Adrenal gland (tissue), 12 donors: ENCODE data around the gene SYT8. TPM values are rescaled to one million over a fixed set of nuclear protein-coding genes. Genes with fewer than 3 reads are reported as not detected.
A peak's percentile ranks its signal among the peaks of the same experiment; 100 is the strongest.

Experiments used
- DNase-seq, 7 donors: peaks; one replicate each; pipeline ENCODE4 v3.0.0-alpha.2; 2019 to 2020
- H3K27ac ChIP-seq, 5 donors: fragments of 200-600 bp; sonication (generic) in 4 of 5; 1 replicate in 3 of 5; 2 replicates in 2 of 5; pipeline versions ENCODE4 v1.5.1 to v1.8.0; 2016 to 2020; ENCODE audit warnings: mild to moderate bottlenecking in 1 of 5
- H3K27me3 ChIP-seq: fragments of 200-600 bp; 2 replicates; pipeline ENCODE4 v1.8.0; 2021
- H3K36me3 ChIP-seq, 2 donors: fragments of 200-600 bp; replicated peaks in 1 of 2; 1 replicate in 1 of 2; 2 replicates in 1 of 2; pipeline versions ENCODE4 v1.5.1 to v1.8.0; 2018 to 2022
- H3K4me1 ChIP-seq, 2 donors: fragments of 200-600 bp; replicated peaks in 1 of 2; 1 replicate in 1 of 2; 2 replicates in 1 of 2; pipeline versions ENCODE4 v1.5.1 to v1.8.0; 2018 to 2021
- H3K4me3 ChIP-seq, 4 donors: fragments of 200-600 bp; sonication (generic) in 3 of 4; one replicate each; pipeline ENCODE4 v1.5.1; 2016 to 2018
- H3K9me3 ChIP-seq, 3 donors: fragments of 200-600 bp; sonication (generic) in 1 of 3; replicated peaks in 1 of 3; 1 replicate in 2 of 3; 2 replicates in 1 of 3; pipeline versions ENCODE4 v1.5.1 to v1.8.0; 2016 to 2021
- CTCF ChIP-seq, 6 experiments: fragments of 450-650 bp in 4 of 6; fragments of 200-600 bp in 2 of 6; sonication (generic) in 1 of 6; IDR thresholded peaks; 1 replicate in 5 of 6; 2 replicates in 1 of 6; pipeline versions ENCODE4 v1.5.1 to v1.8.0; 2016 to 2021; ENCODE audit warnings: antibody characterized with exemption in 6 of 6, mild to moderate bottlenecking in 2 of 6, moderate library complexity in 1 of 6
- POLR2A ChIP-seq, 2 donors: fragments of 450-650 bp; IDR thresholded peaks; one replicate each; pipeline ENCODE4 v1.6.1; 2017; ENCODE audit warnings: antibody characterized with exemption in 2 of 2, mild to moderate bottlenecking in 2 of 2, moderate library complexity in 1 of 2
- WGBS, 4 donors: extraction: QIAGEN DNeasy Blood & Tissue Kit in 2 of 4; methylation state at CpG; one replicate each; pipeline versions ENCODE4 v1.1.5 to v1.1.7; 2013 to 2017; 5-methylcytosine and 5-hydroxymethylcytosine counted together
- intact Hi-C, 2 donors: fragments of 100-400 bp; cut with DNase I; formaldehyde crosslinking; loops; one replicate each; pipeline versions ENCODE4 v1.14.1 to v1.15.0; 2022 to 2023
- polyA plus RNA-seq, 3 donors: library from polyadenylated mRNA; stranded (reverse); fragments of 200-250 nt in 2 of 3; fragments of 350-450 nt in 1 of 3; fragmentation: Illumina TruSeq in 1 of 3; extraction: RNeasy Lipid Tissue Mini Kit (QIAGEN cat#74804) in 1 of 3; gene quantifications; one replicate each; pipeline ENCODE4 v1.2.3, GENCODE V29; 2013 to 2014
- total RNA-seq, 9 donors: library from RNA; depleted of rRNA in 4 of 9; stranded (reverse); fragments of >200 nt in 4 of 9; fragments of 120-200 nt in 1 of 9; fragmentation: NEBNext Ultra II Directional in 1 of 9; extraction: Animal tissue kit (Norgen Biotek cat#: 25700) in 1 of 9; gene quantifications; one replicate each; pipeline versions ENCODE4 v1.1.0 to v1.2.4, GENCODE V29; 2013 to 2023
- donor health status: healthy with polysubstance abuse.
- donor health status: Bipolar disorder and iron deficiency.
- donor health status: DM: yes; HTN: yes; CAD: no.
- donor health status: DM: no; HTN: no; CAD: no.
- donor health status: DM: no; HTN: no; CAD: no.
- donor health status: DM: yes; HTN: yes; CAD: no.

SYT8 gene
- total and polyA plus RNA-seq, 12 donors = 0.44 to 3.1 (median 0.91) TPM; not detected in 7

GRCh38 chr11:1832920-1833295 lies 1.9 kb upstream of the SYT8 start:
- peak overlapping the region in 2 of 4 donors; percentile 18 to 30 for H3K4me3 ChIP-seq
- no peaks in the 10 kb centered on the region for H3K36me3 ChIP-seq
- intact Hi-C loops = loop anchor here (2.0 to 5.0 kb wide), 5 partner anchors 81 to 181 kb away; partner anchors contain the start of gene IFITM10 (in 1 of the 2)
- no peaks in the 10 kb centered on the region for H3K9me3 ChIP-seq
- peaks cover 11% of the 10 kb centered on the region in 2 donors for H3K4me1 ChIP-seq
- DNase-seq = peak in 3 of 7 donors; percentile 20 to 51 (median 34)
- H3K27ac ChIP-seq = peak overlapping the region in 1 of 5 donors; percentile 16
- WGBS, 4 donors = 39 to 49% (median 43%) methylated on average over 4 to 17 of the region's 17 CpGs
- no peak for TF ChIP-seq POLR2A (IDR thresholded peaks at IDR 0.05)
- TF ChIP-seq CTCF (IDR thresholded peaks at IDR 0.05) = no peak
- H3K27me3 ChIP-seq = peaks cover 4% of the 10 kb centered on the region

- H3K36me3 ChIP-seq = no peaks in the 10 kb centered on the region
- DNase-seq = peak in 1 of 7 donors; percentile 23
- intact Hi-C loops = loop anchor here (5.0 kb wide), 2 partner anchors 82 to 182 kb away; partner anchors contain the start of gene IFITM10 (in 1 of the 2)
- TF ChIP-seq POLR2A (IDR thresholded peaks at IDR 0.05) = no peak
- no peak for TF ChIP-seq CTCF (IDR thresholded peaks at IDR 0.05)
- H3K27ac ChIP-seq = no peak overlapping the region
- 86 to 96% (median 89%) methylated on average over 6 to 14 of the region's 14 CpGs for WGBS, 4 donors
- peaks cover 4% of the 10 kb centered on the region for H3K27me3 ChIP-seq
- peaks cover 14 to 15% of the 10 kb centered on the region in 2 donors for H3K4me1 ChIP-seq
- H3K9me3 ChIP-seq = no peaks in the 10 kb centered on the region
- H3K4me3 ChIP-seq = no peak overlapping the region
Observed at GRCh38 chr11:1834062-1834610, 654 bp upstream of the SYT8 start.

- no peaks in the 10 kb centered on the region for H3K9me3 ChIP-seq
- no peaks in the 10 kb centered on the region for H3K27me3 ChIP-seq
Observed at GRCh38 chr11:1835671-1836010, 851 bp downstream of the SYT8 start.

More at GRCh38 chr11:1835671-1836010, 851 bp downstream of the SYT8 start:
- no peak for TF ChIP-seq POLR2A (IDR thresholded peaks at IDR 0.05)
- TF ChIP-seq CTCF (IDR thresholded peaks at IDR 0.05) = no peak
- Histone ChIP-seq H3K4me1 (peaks cover 14 to 15% of the 10 kb centered on the region in 2 donors), H3K36me3 (no peaks in the 10 kb centered on the region), H3K27ac (no peak overlapping the region), H3K4me3 (no peak overlapping the region)
- intact Hi-C loops = loop anchor here (2.0 to 5.0 kb wide), 4 partner anchors 87 to 317 kb away; no protein-coding TSS in a partner anchor
- peak in 5 of 7 donors; percentile 7 to 46 (median 20) for DNase-seq
- 86 to 94% (median 88%) methylated on average over 5 to 12 of the region's 12 CpGs for WGBS, 4 donors
